A673 (cell line): ENCODE results near the gene AKAP1.

ENCODE experiments used
- CTCF ChIP-seq: fragments of 300-800, 200-600 bp; sonication (generic); conservative IDR thresholded peaks from 2 replicates; pipeline ENCODE4 v1.5.1; 2017; ENCODE audit warnings: low read depth, mild to moderate bottlenecking, antibody characterized with exemption, low read length, moderate library complexity, mixed read lengths
- EZH2 ChIP-seq: fragments of 200-600 bp; sonication (generic); IDR thresholded peaks from 2 replicates; pipeline ENCODE4 v1.6.1; 2017; ENCODE audit warnings: borderline replicate concordance, low read depth, mild to moderate bottlenecking, mixed read lengths, antibody characterized with exemption, low read length; ENCODE audit not compliant: poor library complexity, severe bottlenecking

DNA sequence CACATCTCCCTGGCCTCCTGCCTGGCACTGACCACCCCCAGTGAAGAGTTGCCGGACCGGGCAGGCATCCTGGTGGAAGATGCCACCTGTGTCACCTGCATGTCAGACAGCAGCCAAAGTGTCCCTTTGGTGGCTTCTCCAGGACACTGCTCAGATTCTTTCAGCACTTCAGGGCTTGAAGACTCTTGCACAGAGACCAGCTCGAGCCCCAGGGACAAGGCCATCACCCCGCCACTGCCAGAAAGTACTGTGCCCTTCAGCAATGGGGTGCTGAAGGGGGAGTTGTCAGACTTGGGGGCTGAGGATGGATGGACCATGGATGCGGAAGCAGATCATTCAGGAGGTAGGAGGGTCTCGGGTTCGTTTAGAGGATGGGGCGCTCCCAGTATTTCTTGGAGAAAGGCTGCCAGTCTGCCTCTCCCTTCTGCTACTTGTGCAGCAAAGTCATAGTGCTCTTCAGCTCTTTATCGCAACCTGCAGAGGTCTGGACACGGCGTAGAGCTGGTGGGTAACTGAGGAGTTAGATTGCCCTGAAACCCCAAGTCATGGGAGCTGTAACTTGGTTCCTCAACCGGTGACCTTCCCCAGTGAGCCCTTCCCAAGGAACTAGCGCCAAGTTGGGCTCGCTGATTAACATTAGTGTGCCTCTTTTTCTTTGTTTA, 21.9 kb downstream of the AKAP1 start:
- TF ChIP-seq CTCF = 0 out of 2 replicates have a peak, but pooled peaks have one; percentile 7
- no peak for TF ChIP-seq EZH2
